ENCODE results near the gene PPP2R2C.

The PPP2R2C gene

DNA sequence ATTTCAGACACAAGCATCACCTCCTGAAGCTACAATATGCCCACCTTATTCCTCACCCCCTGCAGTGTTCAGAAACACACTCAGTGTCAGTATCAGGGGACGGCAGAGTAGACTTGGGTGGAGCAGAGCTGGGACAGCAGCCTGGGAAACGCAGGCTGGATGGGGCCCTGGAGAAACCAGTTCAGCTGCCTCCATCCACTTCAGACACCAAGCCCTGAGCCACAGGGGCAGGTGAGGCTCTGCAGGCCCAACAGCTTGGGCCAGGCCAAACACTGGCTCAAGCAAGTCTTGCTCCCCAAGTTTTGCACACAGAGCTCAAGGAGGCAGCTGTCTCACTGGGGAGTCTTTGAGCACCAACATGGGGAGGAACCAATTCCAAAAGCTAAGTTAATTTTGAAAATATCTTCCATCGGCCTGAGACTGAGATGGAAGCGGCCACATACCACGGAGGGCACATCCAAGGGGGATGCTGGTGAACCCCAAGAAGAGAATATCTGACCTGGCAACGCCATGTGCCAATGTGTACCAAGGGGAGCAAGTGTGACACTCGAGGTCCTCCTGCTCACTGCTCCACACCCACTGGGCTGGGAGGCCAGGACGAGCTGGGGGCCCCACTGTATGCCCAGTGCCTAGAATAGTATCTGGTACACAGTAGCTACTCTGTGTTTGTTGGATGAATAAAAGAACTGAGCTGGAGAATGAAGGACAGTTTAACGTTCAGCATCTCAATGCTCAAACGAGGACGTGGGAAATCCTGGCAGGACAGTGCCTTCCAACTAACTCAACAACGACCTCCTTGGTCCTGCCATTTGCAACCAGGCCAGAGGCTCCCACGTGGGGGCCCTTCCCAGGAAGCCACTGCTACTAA, 45.6 kb downstream of the PPP2R2C start:
- in situ Hi-C loops (cut with HindIII; ENCODE audit: low sequenced_read_pairs): no loop called here

DNA sequence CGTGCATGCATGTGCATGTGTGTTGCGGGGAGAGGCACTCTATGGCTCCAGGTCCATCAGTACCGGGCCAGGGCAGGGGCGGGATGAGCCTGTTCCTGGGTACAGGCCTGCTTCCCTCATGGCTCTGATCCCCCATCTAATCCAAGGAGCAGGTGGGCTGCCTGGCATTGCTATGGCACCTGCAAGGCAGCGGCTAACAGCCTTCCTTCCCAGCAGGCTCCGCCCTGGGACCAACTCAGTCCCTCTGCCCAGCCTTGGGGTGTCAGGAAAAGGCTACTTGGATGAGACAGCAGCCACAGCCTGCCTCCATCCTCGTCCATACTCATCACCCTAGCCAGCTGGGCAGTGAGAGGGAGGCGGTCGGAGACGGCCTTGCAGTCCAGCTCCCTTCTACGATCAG, 46.5 kb downstream of the PPP2R2C start:
- in situ Hi-C loops (cut with HindIII; ENCODE audit: low sequenced_read_pairs): no loop called here

DNA sequence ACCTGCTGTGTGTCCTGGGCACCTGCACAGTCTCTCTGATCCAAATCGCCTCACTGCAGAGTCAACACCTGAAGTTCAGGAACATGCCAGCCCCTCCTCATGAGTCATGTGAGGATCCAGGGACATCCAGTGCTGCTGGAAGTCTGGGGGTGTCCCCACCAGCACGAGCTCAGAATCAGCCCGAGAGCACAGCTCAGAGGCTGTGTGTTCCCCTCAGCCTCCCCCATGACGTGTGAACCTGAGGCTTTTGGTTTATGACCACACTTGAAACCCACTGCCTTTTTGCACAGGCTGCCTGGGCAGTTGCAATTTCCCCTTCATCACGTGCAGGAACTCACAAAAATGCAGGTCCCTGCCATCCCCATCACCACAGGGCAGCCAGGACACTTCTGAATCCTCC, 47.1 kb downstream of the PPP2R2C start:
- in situ Hi-C loops (cut with HindIII; ENCODE audit: low sequenced_read_pairs): no loop called here

DNA sequence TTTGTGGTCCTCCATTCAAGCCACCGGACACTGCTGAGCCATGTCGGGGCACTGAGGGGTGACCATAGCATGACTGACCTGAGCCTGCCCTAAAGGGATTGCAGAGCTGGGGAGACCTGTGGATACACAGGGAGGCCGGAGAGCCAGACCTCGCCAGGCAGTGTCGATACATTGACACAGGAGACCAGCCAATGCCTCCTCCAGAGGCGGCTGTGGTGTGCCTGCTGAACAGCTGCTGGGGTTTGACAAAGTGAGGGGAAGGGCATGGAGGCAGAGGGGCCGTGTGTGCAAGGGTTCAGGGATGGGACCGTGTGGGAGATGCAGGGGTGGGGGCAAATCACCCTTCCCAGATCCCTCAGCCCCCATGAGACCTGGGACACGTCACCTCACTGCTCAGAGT, 48.0 kb downstream of the PPP2R2C start:
- in situ Hi-C loops (cut with HindIII; ENCODE audit: low sequenced_read_pairs): no loop called here

DNA sequence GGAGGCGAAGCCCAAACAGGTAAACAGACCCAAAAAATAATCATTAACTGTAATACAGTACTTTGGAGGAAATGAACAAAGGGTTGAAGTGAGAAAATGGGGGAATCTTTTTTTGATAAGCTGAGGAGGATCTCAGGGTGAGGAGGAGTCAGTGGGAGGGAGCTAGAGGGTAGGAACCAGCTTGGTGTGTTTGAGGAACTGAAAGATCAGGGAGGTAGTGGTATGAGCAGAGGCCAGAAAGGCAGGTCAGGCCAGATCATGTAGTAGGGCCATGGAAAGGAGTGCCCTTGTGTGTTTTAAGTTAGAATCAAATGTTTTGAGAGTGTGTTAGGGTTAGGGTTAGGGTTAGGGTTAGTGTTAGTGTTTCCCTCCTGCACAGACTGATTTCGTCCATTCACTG, 48.8 kb downstream of the PPP2R2C start:
- in situ Hi-C loops (cut with HindIII; ENCODE audit: low sequenced_read_pairs): no loop called here

DNA sequence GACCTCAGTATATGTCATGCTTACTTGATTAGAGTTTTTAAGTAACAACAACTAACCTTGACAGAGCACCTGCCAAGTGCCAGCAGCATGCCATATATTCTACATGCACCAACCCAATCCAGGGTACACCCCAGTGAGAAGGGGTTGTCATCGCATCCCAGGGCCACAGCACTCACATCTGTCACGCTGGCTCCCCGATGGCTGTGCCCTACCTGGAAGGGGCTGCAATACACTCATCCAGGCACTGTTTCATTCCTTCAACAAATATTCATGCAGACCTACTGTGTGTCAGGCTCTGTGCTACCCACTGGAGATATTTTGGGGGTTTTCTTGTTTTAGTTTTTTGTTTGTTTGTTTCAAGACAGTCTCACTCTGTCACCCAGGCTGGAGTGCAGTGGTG, 49.5 kb downstream of the PPP2R2C start:
- in situ Hi-C loops (cut with HindIII; ENCODE audit: low sequenced_read_pairs): no loop called here

DNA sequence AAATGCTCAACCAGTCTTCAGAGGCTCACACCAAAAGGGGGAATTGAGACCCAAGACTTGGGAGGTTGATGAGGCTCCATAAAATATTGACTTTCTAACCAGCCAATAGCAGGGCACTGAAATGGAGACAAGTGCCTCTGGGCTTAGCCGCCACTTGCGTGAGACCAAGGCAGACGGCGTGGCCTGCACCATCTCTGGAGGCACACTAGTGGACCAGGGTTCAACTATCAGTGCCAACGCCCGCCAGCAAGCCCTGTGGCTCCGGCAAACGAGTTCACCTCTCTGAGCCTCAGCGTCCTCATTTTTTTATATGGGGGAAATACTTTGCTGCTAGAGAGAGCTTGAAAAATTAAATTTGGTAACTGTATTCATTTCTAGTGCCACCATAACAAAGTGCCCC, 50.3 kb downstream of the PPP2R2C start:
- in situ Hi-C loops (cut with HindIII; ENCODE audit: low sequenced_read_pairs): no loop called here

DNA sequence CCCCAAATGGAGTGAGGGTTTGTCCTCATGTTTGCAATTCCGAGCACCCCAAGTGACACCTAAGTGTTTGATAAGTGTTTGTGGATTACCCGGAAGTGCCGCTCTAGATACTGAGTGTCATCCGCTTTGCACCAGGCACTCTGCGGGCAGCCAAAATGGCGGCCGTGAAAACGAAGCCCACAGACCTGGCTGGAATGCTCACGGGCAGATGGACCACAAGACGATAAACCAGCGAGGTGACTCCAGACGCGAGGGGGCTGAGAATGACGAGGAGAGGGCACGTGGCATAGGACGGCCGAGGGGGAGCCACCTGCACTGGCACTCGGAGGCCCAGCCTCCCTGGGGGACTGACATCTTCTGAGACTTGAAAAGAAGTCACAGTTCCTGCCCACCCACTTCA, 51.0 kb downstream of the PPP2R2C start:
- in situ Hi-C loops (cut with HindIII; ENCODE audit: low sequenced_read_pairs): no loop called here

DNA sequence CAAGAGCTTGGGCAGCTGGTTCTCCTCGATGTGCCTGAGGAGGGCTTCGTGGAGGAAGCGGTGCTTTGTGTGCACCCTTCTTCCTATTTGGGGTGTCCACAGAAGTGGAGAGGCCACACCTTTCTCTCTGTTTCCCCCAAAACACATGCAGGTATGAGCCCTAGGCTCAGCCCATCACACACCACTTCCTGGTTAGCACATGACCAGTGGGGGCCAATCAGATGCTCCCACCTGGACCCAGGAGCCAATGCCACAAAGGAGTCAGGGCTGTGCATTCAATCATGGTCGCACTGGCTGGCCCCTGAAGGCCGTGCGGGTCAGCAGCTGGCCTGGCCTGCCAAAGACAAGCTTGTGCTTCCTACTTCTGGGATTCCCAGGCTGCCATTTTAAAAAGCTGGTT, 51.4 kb downstream of the PPP2R2C start:
- in situ Hi-C loops (cut with HindIII; ENCODE audit: low sequenced_read_pairs): no loop called here

DNA sequence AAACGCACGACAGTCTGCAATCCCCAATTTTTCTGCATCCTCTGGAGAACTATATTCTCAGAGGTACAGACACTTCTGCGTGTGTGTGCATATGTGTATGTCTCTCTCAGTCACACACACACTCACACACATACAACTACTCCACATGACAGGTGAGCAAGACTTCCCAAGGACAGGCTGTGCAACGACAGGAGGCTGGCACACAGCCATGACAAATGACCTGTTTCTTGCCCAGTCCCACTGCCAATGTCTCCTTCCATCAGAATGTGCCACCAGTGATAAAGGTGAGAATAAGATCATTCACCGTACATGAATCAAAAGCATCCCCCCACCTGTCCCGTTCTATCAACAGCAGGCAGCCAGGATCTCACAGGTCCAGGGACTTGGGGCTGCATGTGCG, 52.4 kb downstream of the PPP2R2C start:
- in situ Hi-C loops (cut with HindIII; ENCODE audit: low sequenced_read_pairs): no loop called here

DNA sequence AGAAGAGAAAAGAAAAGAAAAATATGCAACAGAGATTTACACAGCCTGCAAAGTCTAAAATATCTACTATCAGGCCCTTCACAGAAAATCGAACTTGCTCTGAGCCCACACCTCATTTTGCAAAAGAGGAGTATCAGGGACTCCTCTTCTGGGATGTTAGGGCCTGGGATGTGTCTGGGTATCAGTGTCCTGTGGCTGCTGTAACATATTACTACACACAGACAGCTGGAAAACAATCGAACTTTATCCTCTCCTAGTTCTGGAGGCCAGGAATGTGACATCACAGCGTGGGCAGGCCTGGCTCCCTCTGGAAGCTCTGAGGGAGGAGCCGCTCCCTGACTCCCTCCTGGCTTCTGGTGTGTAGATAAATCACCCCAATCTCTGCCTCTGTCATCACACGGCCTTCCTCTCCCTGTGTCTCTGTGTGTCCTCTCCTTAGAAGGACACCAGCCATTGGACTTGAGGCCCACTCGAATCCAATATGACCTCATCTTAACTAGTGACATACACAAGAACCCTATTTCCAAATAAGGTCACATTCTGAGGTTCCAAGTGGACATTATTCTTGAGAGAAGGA, 52.9 kb downstream of the PPP2R2C start:
- in situ Hi-C loops (cut with HindIII; ENCODE audit: low sequenced_read_pairs): no loop called here

DNA sequence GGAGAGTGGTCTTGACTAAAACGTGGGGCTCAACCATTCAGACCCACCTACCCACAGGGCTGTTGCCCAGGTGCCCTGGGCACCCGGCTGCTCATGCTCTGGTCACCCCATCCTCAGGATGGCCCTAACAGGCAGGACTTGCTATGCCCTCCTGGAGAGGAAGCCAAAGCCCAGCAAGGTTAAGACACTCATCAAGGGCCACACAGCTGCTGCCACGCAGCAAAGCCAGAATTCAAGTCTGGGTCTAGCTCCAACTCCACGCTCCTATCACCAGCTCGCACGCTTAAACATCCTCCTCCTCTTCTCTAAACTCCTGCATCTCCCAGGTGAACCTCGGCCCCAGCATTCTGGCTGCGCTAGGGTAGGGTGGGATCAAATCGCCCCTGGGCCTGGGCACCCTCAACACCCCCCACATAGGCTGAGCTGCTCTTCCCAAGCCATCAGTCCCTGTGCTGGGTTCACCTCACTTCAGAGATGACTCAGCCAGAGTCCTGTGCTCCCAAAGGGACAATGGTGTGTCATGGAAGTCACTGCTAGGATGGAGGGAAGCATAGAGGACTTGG, 54.1 kb downstream of the PPP2R2C start:
- in situ Hi-C loops (cut with HindIII; ENCODE audit: low sequenced_read_pairs): no loop called here

DNA sequence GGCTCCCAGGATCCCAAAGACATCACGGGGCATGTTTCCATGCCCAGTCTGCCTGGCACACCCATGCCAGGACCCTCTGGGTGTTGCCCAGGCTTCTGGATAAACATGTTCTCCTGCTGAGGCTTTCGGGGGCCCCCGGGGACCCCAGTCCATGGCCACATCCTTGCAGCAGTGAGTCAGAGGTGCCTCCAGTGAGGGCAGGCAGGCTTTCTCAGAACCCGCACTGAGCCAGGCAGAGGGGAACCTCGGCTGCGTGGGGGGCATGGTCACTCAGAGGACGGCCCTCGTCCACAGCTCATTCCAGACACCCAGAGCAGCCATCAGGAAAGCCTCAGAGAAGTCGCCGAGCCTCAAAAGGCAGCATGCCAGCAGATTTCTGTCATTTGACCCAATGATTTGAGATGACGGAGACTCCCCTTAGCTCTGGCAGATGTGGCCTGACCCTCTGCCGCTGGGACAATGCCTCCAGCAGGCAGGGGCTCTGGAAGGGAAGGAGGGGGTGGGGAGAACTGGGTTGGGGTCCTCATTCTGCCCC, 54.8 kb downstream of the PPP2R2C start:
- in situ Hi-C loops (cut with HindIII; ENCODE audit: low sequenced_read_pairs): no loop called here

DNA sequence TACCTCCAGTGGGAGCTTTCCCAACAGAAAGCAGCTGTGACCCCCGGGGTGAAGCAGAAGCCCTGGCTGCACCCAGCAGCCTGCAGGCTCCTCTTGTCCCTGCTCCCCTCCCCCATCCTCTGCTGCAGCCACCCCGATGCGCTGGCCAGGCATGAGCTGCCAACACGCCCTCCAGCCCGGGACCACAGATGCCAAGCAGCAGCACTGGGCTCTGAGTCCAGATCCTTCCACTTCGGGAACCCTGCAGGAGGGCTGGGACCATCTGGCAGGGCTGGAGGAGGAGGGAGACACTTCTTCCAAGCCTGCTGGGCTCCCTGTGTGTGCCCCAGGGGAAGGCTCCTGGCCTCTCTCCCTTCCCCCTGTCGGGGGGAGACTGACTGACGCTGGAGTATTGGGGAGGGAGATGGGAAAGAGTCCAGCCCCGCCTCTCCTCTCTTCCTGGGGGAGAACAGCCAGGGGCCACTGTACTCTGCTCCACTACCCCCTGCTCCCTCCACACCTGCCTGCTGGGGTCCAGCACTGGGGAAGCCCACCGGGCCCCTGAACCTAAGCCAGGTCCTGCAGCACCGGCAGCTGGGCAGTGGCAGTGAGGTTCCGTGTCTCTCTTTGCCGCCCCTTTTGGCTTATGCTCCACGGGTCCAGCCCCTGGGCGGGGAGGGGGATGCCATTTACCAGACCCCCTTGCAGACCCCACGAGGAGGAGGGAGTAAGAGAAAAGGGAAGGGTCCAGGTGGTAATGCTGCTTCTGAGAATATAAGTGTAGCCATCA, 55.7 kb downstream of the PPP2R2C start:
- in situ Hi-C loops (cut with HindIII; ENCODE audit: low sequenced_read_pairs): no loop called here

DNA sequence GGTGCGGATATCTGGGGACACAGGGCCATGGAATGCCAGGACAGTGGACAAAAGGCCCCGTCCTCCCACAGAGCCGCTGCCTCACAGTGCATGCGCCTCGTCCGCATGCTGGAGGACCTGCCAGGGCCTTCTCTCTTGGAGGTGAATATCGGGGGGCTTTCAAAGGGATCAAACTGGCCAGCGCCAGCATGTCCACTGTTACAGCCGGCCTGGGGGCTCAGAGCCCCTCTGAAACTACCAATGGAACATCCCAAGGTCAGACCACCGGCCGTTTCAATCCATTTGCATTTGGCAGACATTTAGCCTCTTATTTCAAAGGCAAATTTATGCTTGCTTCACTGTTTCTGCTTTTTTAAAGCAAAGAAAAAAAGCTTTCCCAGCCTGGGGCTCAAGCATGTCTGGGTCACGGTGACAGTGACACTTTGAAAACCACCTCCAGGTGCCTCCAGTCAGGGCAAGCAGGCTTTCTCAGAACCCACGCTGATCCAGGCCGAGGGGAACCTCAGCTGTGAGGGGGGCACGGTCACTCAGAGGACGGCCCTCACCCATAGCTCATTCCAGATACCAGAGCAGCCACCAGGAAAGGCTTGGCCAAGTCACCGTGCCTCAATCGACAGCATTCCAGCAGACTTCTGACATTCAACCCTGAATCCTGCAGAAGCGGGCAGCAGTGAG, 57.2 kb downstream of the PPP2R2C start:
- in situ Hi-C loops (cut with HindIII; ENCODE audit: low sequenced_read_pairs): no loop called here

DNA sequence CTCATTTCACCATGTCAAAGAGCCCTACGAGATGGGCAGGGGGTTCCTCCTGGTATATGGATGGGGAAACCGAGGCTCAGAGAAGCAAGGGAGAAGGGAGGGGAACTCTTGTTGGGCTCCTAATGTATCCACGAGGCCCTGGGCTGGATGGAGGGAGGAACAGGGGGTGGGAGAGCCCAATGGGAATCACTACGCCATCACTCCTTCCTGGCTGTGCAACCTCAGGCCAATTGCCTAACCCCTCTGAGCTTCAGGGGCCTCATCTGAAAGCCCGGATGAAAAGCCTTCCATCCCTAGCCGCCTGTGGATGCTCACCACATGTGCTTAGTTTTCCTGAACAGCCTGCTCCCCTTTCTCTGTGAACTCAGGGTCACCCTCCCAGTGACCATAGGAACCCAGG, 57.8 kb downstream of the PPP2R2C start:
- in situ Hi-C loops (cut with HindIII; ENCODE audit: low sequenced_read_pairs): no loop called here

DNA sequence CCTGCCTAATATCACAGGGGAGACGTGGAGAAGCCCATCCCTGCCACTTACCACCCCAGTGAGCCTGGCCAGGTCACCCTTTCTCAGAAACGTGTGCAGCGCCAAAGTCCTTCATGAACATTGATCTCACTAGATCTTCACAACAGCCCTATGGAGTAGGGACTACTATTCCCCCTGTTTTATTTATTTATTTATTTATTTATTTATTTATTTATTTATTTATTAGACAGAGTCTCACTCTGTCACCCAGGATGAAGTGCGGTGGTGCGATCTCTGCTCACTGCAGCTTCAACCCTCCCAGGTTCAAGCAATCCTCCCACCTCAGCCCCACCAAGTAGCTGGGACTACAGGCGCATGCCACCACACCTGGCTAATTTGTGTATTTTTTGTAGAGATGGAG, 61.8 kb downstream of the PPP2R2C start:
- in situ Hi-C loops (cut with HindIII; ENCODE audit: low sequenced_read_pairs): no loop called here

DNA sequence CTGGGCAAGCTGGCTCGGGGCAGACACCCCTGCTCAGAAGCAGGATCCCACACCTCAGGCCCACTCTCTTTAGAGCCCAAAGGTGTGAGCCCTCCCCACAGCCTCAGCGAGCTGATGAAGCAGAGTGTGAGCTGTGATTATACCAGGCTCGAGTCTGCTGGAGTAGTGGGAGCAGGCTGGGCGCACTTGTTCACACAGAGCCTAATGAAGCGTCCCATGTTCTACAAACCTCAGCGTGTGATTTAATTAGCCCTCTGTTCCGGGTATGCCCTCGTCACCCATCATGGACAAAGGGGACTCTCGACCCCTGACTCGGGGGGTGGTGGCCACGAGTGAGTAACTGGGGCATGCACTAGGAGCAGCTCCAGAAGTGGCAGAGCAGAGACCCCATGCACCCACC, 62.3 kb downstream of the PPP2R2C start:
- in situ Hi-C loops (cut with HindIII; ENCODE audit: low sequenced_read_pairs): no loop called here

DNA sequence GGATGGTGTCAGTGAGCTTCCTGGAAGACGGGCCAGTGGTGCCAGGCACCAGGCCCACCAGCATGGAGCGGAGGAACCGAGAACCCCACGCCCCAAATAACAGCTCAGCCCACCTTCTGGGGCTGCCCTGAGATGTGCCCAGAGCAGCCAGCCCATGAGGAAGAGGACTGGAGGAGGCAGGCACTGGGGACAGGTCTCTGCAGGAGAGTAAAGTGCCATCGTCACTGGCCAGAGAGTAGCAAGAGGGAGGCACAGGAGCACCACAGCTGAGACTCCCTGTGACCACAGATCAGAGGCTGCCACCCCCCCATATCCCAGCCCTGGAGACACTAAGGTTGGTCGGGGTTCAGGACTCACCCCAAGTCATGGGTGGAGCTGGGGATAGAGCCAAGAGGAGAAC, 63.0 kb downstream of the PPP2R2C start:
- in situ Hi-C loops (cut with HindIII; ENCODE audit: low sequenced_read_pairs): no loop called here

DNA sequence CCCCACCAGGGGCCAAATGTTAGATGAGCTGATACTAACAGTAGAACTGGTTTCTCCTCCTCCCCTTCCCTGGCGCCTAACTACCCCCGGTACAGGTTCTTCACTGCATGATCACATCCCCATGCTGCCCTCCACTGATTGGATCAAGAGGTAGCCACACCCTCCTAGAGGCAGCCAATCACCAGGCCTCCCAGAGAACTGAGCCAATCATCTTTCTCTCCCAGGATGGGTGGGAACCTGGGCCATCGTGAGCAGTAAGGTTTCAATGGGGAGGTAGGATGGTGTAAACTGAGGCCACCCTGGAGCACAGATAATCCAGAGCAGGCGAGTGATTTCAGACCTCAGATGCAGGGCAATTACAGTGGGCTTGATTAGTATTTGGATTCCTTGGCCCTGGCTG, 64.2 kb downstream of the PPP2R2C start:
- in situ Hi-C loops (cut with HindIII; ENCODE audit: low sequenced_read_pairs): no loop called here

DNA sequence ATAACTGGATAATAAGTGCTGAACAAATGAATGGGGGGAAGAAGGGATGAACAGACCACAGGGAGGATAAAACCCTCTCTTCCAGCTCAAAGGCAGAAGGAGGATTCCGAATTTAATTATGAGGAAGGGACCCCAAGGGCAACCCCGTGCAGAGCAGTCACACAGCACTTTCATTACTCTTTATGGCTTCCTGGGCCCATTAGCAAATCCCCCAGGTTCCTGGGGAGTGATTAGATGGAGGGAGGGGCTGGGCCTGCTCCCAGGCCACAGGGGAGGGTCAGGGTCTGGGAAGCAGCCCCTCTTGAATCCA, 67.1 kb downstream of the PPP2R2C start:
- in situ Hi-C loops (cut with HindIII; ENCODE audit: low sequenced_read_pairs): no loop called here
